NT2/D1 (cell line): ENCODE measurements around the gene POMC.

Experiments used
- SUZ12 ChIP-seq: IDR thresholded peaks from 2 replicates; pipeline ENCODE4 v1.6.1; 2011; ENCODE audit not compliant: insufficient read length, insufficient read depth; ENCODE audit errors: extremely low read depth
- YY1 ChIP-seq: IDR thresholded peaks from 2 replicates; pipeline ENCODE4 v1.6.1; 2011; ENCODE audit not compliant: insufficient read length, insufficient read depth

GRCh38 chr2:25125976-25126375 is 42.4 kb downstream of the POMC start:
- TF ChIP-seq YY1: no peak
- no peak for TF ChIP-seq SUZ12
